HEK293 (cell line): ENCODE results near the gene CASKIN2.

Source experiments
- ATF2 ChIP-seq: fragments of 450-650 bp; formaldehyde crosslinking; IDR thresholded peaks from 2 replicates; pipeline ENCODE4 v1.5.1; 2016; ENCODE audit warnings: missing biosample characterization, missing genetic modification characterization, low read depth
- HIC1 ChIP-seq: fragments of 450-650 bp; formaldehyde crosslinking; IDR thresholded peaks from 2 replicates; pipeline ENCODE4 v1.5.1; 2016; ENCODE audit warnings: missing biosample characterization, missing genetic modification characterization
- INSM2 ChIP-seq: fragments of 450-650 bp; formaldehyde crosslinking; IDR thresholded peaks from 2 replicates; pipeline ENCODE4 v1.5.1; 2016; ENCODE audit warnings: missing biosample characterization, missing genetic modification characterization
- OSR2 ChIP-seq: fragments of 450-650 bp; formaldehyde crosslinking; IDR thresholded peaks from 2 replicates; pipeline ENCODE4 v1.5.1; 2016; ENCODE audit warnings: missing biosample characterization, missing genetic modification characterization
- OVOL3 ChIP-seq: fragments of 450-650 bp; formaldehyde crosslinking; IDR thresholded peaks from 2 replicates; pipeline ENCODE4 v1.5.1; 2016; ENCODE audit warnings: missing biosample characterization, missing genetic modification characterization
- PRDM2 ChIP-seq: fragments of 450-650 bp; formaldehyde crosslinking; IDR thresholded peaks from 2 replicates; pipeline ENCODE4 v1.5.1; 2016; ENCODE audit warnings: missing biosample characterization, missing genetic modification characterization, borderline replicate concordance
- SCRT2 ChIP-seq: fragments of 450-650 bp; formaldehyde crosslinking; IDR thresholded peaks from 2 replicates; pipeline ENCODE4 v1.5.1; 2016; ENCODE audit warnings: missing biosample characterization, missing genetic modification characterization
- SP3 ChIP-seq: fragments of 450-650 bp; formaldehyde crosslinking; IDR thresholded peaks from 2 replicates; pipeline ENCODE4 v1.5.1; 2016; ENCODE audit warnings: missing biosample characterization, missing genetic modification characterization
- SP7 ChIP-seq: fragments of 450-650 bp; formaldehyde crosslinking; IDR thresholded peaks from 2 replicates; pipeline ENCODE4 v1.5.1; 2016; ENCODE audit warnings: missing biosample characterization, missing genetic modification characterization
- ZBTB6 ChIP-seq: fragments of 450-650 bp; formaldehyde crosslinking; IDR thresholded peaks from 2 replicates; pipeline ENCODE4 v1.5.1; 2017; ENCODE audit warnings: missing biosample characterization, missing genetic modification characterization
- ZBTB8A ChIP-seq: fragments of 450-650 bp; formaldehyde crosslinking; IDR thresholded peaks from 2 replicates; pipeline ENCODE4 v1.5.1; 2016; ENCODE audit warnings: missing biosample characterization, missing genetic modification characterization
- ZNF133 ChIP-seq: fragments of 450-650 bp; formaldehyde crosslinking; IDR thresholded peaks from 2 replicates; pipeline ENCODE4 v1.5.1; 2016; ENCODE audit warnings: missing biosample characterization, missing genetic modification characterization
- ZNF148 ChIP-seq: fragments of 450-650 bp; formaldehyde crosslinking; IDR thresholded peaks from 2 replicates; pipeline ENCODE4 v1.5.0; 2017; ENCODE audit warnings: missing biosample characterization, missing genetic modification characterization, borderline replicate concordance
- ZNF302 ChIP-seq: fragments of 450-650 bp; formaldehyde crosslinking; IDR thresholded peaks from 2 replicates; pipeline ENCODE4 v1.5.1; 2016; ENCODE audit warnings: missing biosample characterization, missing genetic modification characterization, low read depth
- ZNF449 ChIP-seq: fragments of 450-650 bp; formaldehyde crosslinking; IDR thresholded peaks from 2 replicates; pipeline ENCODE4 v1.5.1; 2017; ENCODE audit warnings: missing biosample characterization, mild to moderate bottlenecking, missing genetic modification characterization, moderate library complexity
- ZNF501 ChIP-seq: fragments of 450-650 bp; formaldehyde crosslinking; IDR thresholded peaks from 2 replicates; pipeline ENCODE4 v1.5.1; 2016; ENCODE audit warnings: missing biosample characterization, missing genetic modification characterization
- ZNF610 ChIP-seq: fragments of 450-650 bp; formaldehyde crosslinking; IDR thresholded peaks from 2 replicates; pipeline ENCODE4 v1.5.1; 2016; ENCODE audit warnings: missing biosample characterization, missing genetic modification characterization, borderline replicate concordance
- ZNF624 ChIP-seq: fragments of 450-650 bp; formaldehyde crosslinking; IDR thresholded peaks from 2 replicates; pipeline ENCODE4 v1.5.1; 2017; ENCODE audit warnings: missing biosample characterization, missing genetic modification characterization
- ZNF76 ChIP-seq: fragments of 450-650 bp; formaldehyde crosslinking; IDR thresholded peaks from 2 replicates; pipeline ENCODE4; 2016; ENCODE audit warnings: low read depth, missing biosample characterization, missing genetic modification characterization, borderline replicate concordance
- ZNF776 ChIP-seq: fragments of 450-650 bp; formaldehyde crosslinking; IDR thresholded peaks from 2 replicates; pipeline ENCODE4 v1.5.0; 2017; ENCODE audit warnings: missing biosample characterization, missing genetic modification characterization, borderline replicate concordance

The CASKIN2 gene

GRCh38 chr17:75515496-75516254 is at the start of gene CASKIN2 (continued):
- TF ChIP-seq INSM2 = peak; percentile 43
- no peak for TF ChIP-seq ZNF148 (tag by site-specific recombination)
- no peak for TF ChIP-seq OVOL3 (tag by site-specific recombination)
- TF ChIP-seq ZNF501 (tag by site-specific recombination) = peak; percentile 93
- TF ChIP-seq SCRT2 (tag by site-specific recombination) = 0 out of 2 replicates have a peak, but pooled peaks have one; percentile 16
- no peak for TF ChIP-seq ZNF133
- peak; percentile 24; the same call in 1 of the 2 replicates for TF ChIP-seq ZNF449 (tag by site-specific recombination)
- no peak for TF ChIP-seq PRDM2 (tag by site-specific recombination)
- peak; percentile 70 for TF ChIP-seq SP7
- TF ChIP-seq SP3 (tag by site-specific recombination) = peak; percentile 57
- TF ChIP-seq ATF2 (tag by site-specific recombination) = no peak
- TF ChIP-seq OSR2 (tag by site-specific recombination) = no peak
- TF ChIP-seq ZNF624 (tag by site-specific recombination) = no peak
- no peak for TF ChIP-seq ZNF302 (tag by site-specific recombination)
- TF ChIP-seq ZNF610 (tag by site-specific recombination) = peak; percentile 16
- peak; percentile 74 for TF ChIP-seq HIC1
- TF ChIP-seq ZBTB6 = peak; percentile 43
- TF ChIP-seq ZNF76 = no peak
- TF ChIP-seq ZBTB8A (tag by site-specific recombination) = peak; percentile 99
- no peak for TF ChIP-seq ZNF776 (tag by site-specific recombination)
